ENCODE data around the gene FBXL2.
"Not testable (repeated sequence)": the region's sequence is repeated elsewhere in the genome, so short reads cannot be mapped to it uniquely, and the experiment has no call there.

The FBXL2 gene

GRCh38 chr3:33388374-33389100 is 111.3 kb downstream of the FBXL2 start:
- DNase-seq (ENCODE audit: low read depth in 2 of 2): no peak

GRCh38 chr3:33389908-33390307 is 112.7 kb downstream of the FBXL2 start:
- DNase-seq (ENCODE audit: low read depth in 2 of 2): no peak

GRCh38 chr3:33391255-33391995 is 114.2 kb downstream of the FBXL2 start:
- DNase-seq (ENCODE audit: low read depth in 2 of 2): no peak

- DNase-seq (ENCODE audit: low read depth in 2 of 2): no peak
These were observed 114.9 kb downstream of the FBXL2 start for GRCh38 chr3:33392144-33392543.

GRCh38 chr3:33392703-33393125 is 115.5 kb downstream of the FBXL2 start:
- DNase-seq (ENCODE audit: low read depth in 2 of 2): no peak

- DNase-seq (ENCODE audit: low read depth in 2 of 2): no peak
These were observed 117.3 kb downstream of the FBXL2 start for GRCh38 chr3:33394403-33395054.

- DNase-seq (ENCODE audit: low read depth in 2 of 2): no peak
These were observed 118.7 kb downstream of the FBXL2 start for GRCh38 chr3:33395900-33396299.

- no peak for DNase-seq (ENCODE audit: low read depth in 2 of 2)
These were observed 121.2 kb downstream of the FBXL2 start for GRCh38 chr3:33398410-33398809.

GRCh38 chr3:33401781-33402180 is 124.5 kb downstream of the FBXL2 start:
- DNase-seq (ENCODE audit: low read depth in 2 of 2): no peak

GRCh38 chr3:33402936-33403335 is 125.7 kb downstream of the FBXL2 start:
- DNase-seq (ENCODE audit: low read depth in 2 of 2): no peak

- no peak for DNase-seq (ENCODE audit: low read depth in 2 of 2)
These were observed 126.5 kb downstream of the FBXL2 start for GRCh38 chr3:33403756-33404155.

- not testable (repeated sequence) for DNase-seq (ENCODE audit: low read depth in 2 of 2)
These were observed 133.6 kb downstream of the FBXL2 start for GRCh38 chr3:33410816-33411215.

- DNase-seq (ENCODE audit: low read depth in 2 of 2): peak in 1 of 2 experiments; percentile 24
These were observed 139.9 kb downstream of the FBXL2 start for GRCh38 chr3:33417066-33417673.

GRCh38 chr3:33419948-33420347 is 142.7 kb downstream of the FBXL2 start:
- DNase-seq (ENCODE audit: low read depth in 2 of 2): no peak

GRCh38 chr3:33420966-33421365 is 143.7 kb downstream of the FBXL2 start:
- no peak for DNase-seq (ENCODE audit: low read depth in 2 of 2)

- DNase-seq (ENCODE audit: low read depth in 2 of 2): no peak
These were observed 147.6 kb downstream of the FBXL2 start for GRCh38 chr3:33424606-33425452.

GRCh38 chr3:33425453-33425852 is 148.2 kb downstream of the FBXL2 start:
- DNase-seq (ENCODE audit: low read depth in 2 of 2): no peak

GRCh38 chr3:33426068-33426467 is 148.8 kb downstream of the FBXL2 start:
- no peak for DNase-seq (ENCODE audit: low read depth in 2 of 2)

GRCh38 chr3:33426630-33427317 is 149.5 kb downstream of the FBXL2 start:
- DNase-seq (ENCODE audit: low read depth in 2 of 2): no peak

GRCh38 chr3:33428734-33429133 is 151.5 kb downstream of the FBXL2 start:
- no peak for DNase-seq (ENCODE audit: low read depth in 2 of 2)

- not testable (repeated sequence) for DNase-seq (ENCODE audit: low read depth in 2 of 2)
These were observed 152.1 kb downstream of the FBXL2 start for GRCh38 chr3:33429306-33429705.

All from stimulated activated CD4-positive, alpha-beta T cell treated with anti-CD3 and anti-CD28 coated beads, Interleukin-12 subunit alpha, Interleukin-12 subunit beta, amount 100 ng/mL, for 24 hours (primary cell).